ENCODE data around the gene SHISA6. TPM values are rescaled to one million over a fixed set of nuclear protein-coding genes. Genes with fewer than 3 reads are reported as not detected.

The SHISA6 gene
- total RNA-seq, 1 experiment from 2014 or later = 40.0 TPM

GRCh38 chr17:11285946-11286345 is 44.9 kb downstream of the SHISA6 start:
- CTCF ChIA-PET = no interaction called here
- intact Hi-C loops (cut with micrococcal nuclease; ENCODE audit: unreplicated experiment) = no loop called here
- BruUV-seq (replicated peaks) = no TSS peak

GRCh38 chr17:11287791-11288190 is 46.8 kb downstream of the SHISA6 start:
- no peak for DNase-seq (ENCODE audit: low spot score)
- TF ChIP-seq CTCF (conservative IDR thresholded peaks at IDR 0.05; ENCODE audit: low read depth, low read length) (no peak), EZH2 (IDR thresholded peaks at IDR 0.05; ENCODE audit: borderline replicate concordance, low read depth, low read length, poor library complexity, severe bottlenecking) (no peak)
- ChIA-PET POLR2A (ENCODE audit: low non-redundant PET) (no interaction called here), CTCF (no interaction called here)
- Histone ChIP-seq H3K36me3 (ENCODE audit: insufficient read depth, low read length, poor library complexity, severe bottlenecking) (peaks cover 6% of the 10 kb centered on the region), H3K4me3 (ENCODE audit: low read depth, low read length, poor library complexity, severe bottlenecking) (no peak overlapping the region), H3K27ac (ENCODE audit: low read depth, low read length, poor library complexity, severe bottlenecking) (no peak overlapping the region), H3K9me3 (ENCODE audit: low read depth, low read length, poor library complexity, severe bottlenecking) (no peaks in the 10 kb centered on the region), H3K4me1 (ENCODE audit: insufficient read depth, low read length, poor library complexity, severe bottlenecking) (peaks cover 5% of the 10 kb centered on the region), H3K27me3 (replicated peaks; ENCODE audit: insufficient read depth, low read depth, low read length, poor library complexity) (no peaks in the 10 kb centered on the region)
- intact Hi-C loops (cut with micrococcal nuclease; ENCODE audit: unreplicated experiment) = no loop called here
- BruUV-seq (replicated peaks) = no TSS peak

More at GRCh38 chr17:11285946-11286345, 44.9 kb downstream of the SHISA6 start:
- Histone ChIP-seq H3K9me3 (ENCODE audit: low read depth, low read length, poor library complexity, severe bottlenecking) (peaks cover 3% of the 10 kb centered on the region), H3K27ac (ENCODE audit: low read depth, low read length, poor library complexity, severe bottlenecking) (no peak overlapping the region), H3K27me3 (replicated peaks; ENCODE audit: insufficient read depth, low read depth, low read length, poor library complexity) (no peaks in the 10 kb centered on the region), H3K4me3 (ENCODE audit: low read depth, low read length, poor library complexity, severe bottlenecking) (no peak overlapping the region), H3K36me3 (ENCODE audit: insufficient read depth, low read length, poor library complexity, severe bottlenecking) (peaks cover 17% of the 10 kb centered on the region), H3K4me1 (ENCODE audit: insufficient read depth, low read length, poor library complexity, severe bottlenecking) (peaks cover 5% of the 10 kb centered on the region)
- TF ChIP-seq EZH2 (IDR thresholded peaks at IDR 0.05; ENCODE audit: borderline replicate concordance, low read depth, low read length, poor library complexity, severe bottlenecking) (no peak), CTCF (conservative IDR thresholded peaks at IDR 0.05; ENCODE audit: low read depth, low read length) (no peak)
- POLR2A ChIA-PET (ENCODE audit: low non-redundant PET) = no interaction called here
- DNase-seq (ENCODE audit: low spot score) = no peak

GRCh38 chr17:11290814-11291213 is 49.8 kb downstream of the SHISA6 start:
- H3K4me3 ChIP-seq (ENCODE audit: low read depth, low read length, poor library complexity, severe bottlenecking) = no peak overlapping the region
- no peak overlapping the region for H3K27ac ChIP-seq (ENCODE audit: low read depth, low read length, poor library complexity, severe bottlenecking)
- CTCF ChIA-PET = no interaction called here
- H3K9me3 ChIP-seq (ENCODE audit: low read depth, low read length, poor library complexity, severe bottlenecking) = no peaks in the 10 kb centered on the region
- peaks cover 3% of the 10 kb centered on the region for H3K36me3 ChIP-seq (ENCODE audit: insufficient read depth, low read length, poor library complexity, severe bottlenecking)
- POLR2A ChIA-PET (ENCODE audit: low non-redundant PET) = no interaction called here
- BruUV-seq (replicated peaks) = no TSS peak
- TF ChIP-seq CTCF (conservative IDR thresholded peaks at IDR 0.05; ENCODE audit: low read depth, low read length) (no peak), EZH2 (IDR thresholded peaks at IDR 0.05; ENCODE audit: borderline replicate concordance, low read depth, low read length, poor library complexity, severe bottlenecking) (no peak)
- no peaks in the 10 kb centered on the region for H3K4me1 ChIP-seq (ENCODE audit: insufficient read depth, low read length, poor library complexity, severe bottlenecking)
- H3K27me3 ChIP-seq (replicated peaks; ENCODE audit: insufficient read depth, low read depth, low read length, poor library complexity) = no peaks in the 10 kb centered on the region
- DNase-seq (ENCODE audit: low spot score) = no peak
- intact Hi-C loops (cut with micrococcal nuclease; ENCODE audit: unreplicated experiment) = no loop called here

Measured in A673 (cell line).